Measurements from ENCODE around the gene TTC7B.

The TTC7B gene

GRCh38 chr14:90517076-90517841 lies 299.0 kb downstream of the TTC7B start:
- DNase-seq: no peak

DNA sequence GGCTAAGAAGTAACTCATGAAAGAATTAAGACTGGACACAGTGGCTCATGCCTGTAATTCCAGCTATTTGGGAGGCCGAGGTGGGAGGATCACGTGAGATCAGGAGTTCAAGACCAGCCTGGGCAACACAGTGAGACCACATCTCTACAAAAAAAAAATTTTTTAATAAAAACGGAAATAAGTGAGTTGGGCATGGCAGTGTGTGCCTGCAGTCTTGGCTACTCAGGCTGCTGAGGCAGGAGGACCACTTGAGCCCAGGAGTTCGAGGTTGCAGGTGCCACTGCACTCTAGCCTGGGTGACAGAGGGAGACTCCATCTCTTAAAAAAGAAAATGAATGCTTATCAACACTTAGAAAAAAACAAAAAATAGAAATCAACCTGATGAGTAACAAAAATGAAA lies 301.7 kb downstream of the TTC7B start:
- no peak for DNase-seq

DNA sequence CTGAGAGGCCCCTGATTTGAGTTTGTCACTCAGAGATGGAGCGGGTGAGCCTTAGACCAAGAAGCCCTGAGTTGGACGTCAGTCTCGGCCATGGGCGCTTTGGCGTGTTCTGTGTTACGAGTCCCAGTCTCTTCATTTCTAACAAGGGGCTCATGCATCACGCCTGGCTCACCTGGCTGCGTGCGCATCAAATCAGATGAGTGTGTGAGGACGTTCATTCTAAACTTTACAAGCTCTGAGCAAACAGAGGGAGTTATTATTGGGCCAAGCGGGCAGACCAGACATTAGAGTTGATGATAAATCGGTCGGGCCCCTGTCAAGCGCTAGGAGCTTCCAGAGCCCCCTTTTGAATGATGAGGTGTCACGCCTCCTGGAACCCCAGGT lies 302.2 kb downstream of the TTC7B start:
- no peak for DNase-seq

GRCh38 chr14:90513161-90514014 lies 302.8 kb downstream of the TTC7B start:
- no peak for DNase-seq

GRCh38 chr14:90512329-90512991 lies 303.8 kb downstream of the TTC7B start:
- DNase-seq: no peak

DNA sequence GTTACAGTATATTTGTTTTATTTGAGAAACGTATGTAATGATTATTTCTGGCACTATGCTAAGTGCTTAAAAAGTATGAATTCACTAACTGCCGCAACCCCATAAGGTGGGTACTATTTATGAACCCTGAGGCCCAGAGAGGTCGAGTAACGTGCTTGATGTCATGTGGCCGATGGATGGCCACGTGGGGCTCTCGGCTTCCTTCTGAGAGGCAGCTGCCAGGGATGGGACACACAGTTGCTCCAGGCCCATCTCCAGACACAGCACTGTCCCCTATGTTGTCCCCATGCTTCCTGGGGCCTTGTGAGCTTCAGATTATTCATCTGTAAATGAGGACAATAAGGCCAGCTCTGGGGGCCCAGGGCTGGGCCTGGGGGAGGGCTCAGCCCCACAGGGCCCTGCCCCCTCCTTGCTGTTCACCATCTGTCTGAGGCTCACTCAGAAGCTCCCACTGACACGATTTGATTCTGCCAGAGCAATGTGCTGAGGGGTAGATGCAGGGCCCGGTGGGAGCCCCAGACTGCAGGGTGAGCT lies 304.4 kb downstream of the TTC7B start:
- DNase-seq: no peak

DNA sequence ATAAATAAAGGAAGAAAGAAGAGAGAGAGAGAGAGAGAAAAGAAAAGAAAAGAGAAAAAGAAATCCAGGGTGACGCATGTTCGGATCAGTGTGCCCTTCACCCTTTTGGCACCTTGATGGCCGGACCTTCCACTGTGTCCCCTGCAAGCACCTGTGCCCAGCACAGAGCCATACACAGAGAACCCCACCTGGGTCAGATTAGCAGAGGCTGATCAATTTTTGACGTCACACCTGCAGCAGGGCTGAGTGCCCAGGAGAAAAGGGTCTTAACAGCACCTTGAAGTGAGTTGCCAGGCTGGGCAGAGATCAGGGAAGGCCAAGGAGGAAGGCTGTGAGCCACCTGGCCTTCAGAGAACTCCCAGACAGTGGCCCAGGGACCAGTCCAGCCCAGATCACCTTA lies 305.0 kb downstream of the TTC7B start:
- DNase-seq: no peak

GRCh38 chr14:90510159-90510558 lies 306.1 kb downstream of the TTC7B start:
- no peak for DNase-seq

- no peak for DNase-seq
Observed at GRCh38 chr14:90509403-90509802, 306.8 kb downstream of the TTC7B start.

DNA sequence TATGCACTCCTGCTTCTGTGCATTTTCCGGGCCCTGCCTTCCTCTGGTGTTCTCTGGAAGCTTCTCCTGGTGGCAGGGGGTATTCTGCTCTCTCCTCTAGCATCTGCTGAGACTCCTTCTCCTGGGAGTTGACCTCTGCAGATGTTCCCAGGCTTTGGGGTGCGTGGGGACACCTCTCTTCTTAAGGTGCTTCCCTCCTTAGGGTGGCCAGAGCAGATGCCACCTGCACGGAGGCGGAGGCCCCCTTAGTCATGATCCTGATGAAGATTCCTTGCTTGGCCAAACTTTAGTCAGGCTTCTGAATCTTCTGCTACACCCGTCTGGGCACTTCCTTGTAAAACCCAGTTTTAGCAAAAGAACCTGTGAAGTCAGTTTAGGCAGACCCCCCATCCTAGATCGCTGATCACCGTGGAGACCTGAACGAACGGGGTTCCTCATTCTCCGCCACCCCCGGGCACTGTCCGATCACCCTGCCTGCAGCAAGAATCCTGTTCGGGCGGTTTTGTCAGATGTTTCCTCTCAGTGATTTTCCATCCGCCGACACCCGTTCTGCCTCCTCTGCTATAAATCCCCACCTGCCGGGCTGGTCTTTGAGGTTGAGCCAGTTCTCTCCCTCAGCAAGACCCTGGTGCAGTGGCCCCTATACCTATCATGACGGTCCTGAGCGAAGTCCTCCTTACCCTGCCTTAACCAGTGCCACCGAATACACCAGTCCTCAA lies 307.5 kb downstream of the TTC7B start:
- DNase-seq: no peak

- no peak for DNase-seq
Observed at GRCh38 chr14:90508036-90508435, 308.2 kb downstream of the TTC7B start.

DNA sequence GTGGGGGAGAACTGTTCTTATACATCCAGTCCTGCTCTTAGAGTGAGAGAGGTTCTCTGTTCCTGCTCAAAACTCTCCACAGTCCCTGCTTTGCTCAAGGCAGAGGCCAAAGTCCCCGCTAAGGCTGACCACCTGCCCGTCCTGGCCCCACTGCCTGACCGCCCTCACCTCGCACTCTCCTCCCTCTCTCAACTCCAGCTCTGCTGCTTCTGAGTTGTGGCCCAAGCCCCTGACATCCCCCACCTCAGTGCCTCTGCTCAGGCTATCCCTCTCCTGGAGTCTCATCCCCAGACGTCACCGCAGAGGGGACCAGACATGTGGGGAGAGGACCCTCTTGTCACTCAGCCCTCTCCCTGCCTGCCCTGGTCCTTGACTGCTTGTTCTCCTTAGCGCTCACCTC lies 308.8 kb downstream of the TTC7B start:
- no peak for DNase-seq

DNA sequence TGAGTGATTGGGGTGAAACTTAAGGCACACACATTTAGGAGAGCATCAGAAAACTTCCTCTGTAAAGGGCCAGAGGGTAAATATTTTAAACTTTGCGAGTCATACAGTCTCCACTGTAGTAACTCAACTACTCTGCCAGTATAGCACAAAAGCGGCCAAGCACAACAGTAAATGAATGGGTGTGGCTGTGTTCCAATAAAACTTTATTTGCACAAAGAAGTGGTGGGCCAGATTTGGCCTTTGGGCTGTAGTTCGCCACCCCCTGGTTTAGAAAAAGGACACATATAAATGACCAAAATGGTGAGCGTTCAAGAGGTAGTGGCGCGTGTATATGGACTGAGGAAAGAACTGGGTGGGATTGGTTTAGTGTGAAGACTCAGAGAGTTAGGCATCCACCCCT lies 309.5 kb downstream of the TTC7B start:
- no peak for DNase-seq

- DNase-seq: no peak
Observed at GRCh38 chr14:90505531-90505930, 310.7 kb downstream of the TTC7B start.

DNA sequence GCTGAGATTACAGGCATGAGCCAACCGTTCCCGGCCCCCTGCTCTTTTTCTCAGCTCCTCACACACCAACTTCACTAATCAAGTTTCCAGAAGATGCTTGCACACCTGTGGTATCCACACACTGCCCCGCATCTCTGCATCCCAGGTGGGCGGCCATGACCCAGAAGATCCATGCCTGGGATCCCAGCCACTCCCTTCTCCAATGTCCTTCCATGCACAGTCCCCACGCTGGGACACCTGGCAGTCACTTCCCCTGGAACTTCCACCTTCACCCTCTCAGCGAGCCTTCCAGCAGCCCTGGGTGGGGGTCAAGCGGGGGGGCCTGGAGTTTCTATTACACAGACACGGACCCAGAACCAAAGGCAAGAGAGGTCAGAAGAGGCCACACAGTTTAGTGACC lies 311.6 kb downstream of the TTC7B start:
- DNase-seq: no peak

GRCh38 chr14:90503582-90503981 lies 312.6 kb downstream of the TTC7B start:
- DNase-seq: no peak

DNA sequence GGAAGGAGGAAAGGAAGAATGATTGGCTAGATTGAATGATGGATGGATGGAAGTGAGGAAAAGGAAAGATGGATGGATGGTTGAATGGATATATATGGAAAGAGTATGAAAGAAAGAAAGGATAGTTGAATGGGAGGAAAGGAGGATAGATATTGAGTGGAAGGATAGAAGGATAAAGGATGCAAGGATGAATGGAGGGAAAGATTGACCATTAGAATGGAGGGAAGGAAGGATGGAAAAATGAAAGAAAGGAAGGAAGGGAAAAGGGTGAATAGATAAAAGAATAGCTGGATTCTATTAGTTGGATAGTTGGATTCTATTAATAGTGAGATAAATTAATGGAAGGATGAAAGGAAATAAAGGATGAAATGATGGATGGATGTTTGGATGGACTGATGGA lies 313.5 kb downstream of the TTC7B start:
- no peak for DNase-seq

DNA sequence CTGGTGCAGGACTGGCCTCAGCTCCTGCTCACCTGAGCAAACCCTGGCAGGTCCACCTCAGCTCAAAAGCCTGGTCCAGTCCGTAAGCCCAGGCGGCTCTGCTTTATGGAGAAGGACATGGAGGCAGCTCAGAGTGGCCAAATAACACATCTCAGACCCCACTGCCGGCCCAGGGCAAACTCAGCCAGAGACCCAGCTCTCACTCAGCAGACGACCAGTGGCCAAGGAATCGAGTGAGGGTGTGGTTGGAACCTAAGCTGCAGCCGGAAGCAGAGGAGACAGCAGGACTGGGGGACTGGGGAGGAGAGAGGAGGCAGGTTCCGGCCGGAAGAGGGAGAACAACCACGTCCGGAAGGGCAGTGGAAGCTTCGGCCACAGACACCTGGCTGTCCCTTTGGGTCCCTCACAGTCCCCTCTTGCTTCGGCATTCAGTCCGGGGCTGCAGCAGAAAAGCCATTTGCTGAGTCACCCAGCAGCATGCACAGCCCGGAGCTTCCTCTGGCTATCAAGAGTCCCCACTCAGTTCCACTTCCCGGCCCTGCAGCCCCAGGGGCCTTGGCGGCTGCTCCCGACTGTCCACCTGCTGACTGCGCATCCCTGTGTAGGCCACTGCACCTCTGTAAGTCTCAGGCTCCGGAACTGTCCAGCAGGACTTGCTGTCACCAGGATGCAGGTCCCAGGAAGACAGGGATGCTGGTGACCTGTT lies 315.4 kb downstream of the TTC7B start:
- no peak for DNase-seq

GRCh38 chr14:90499908-90500664 lies 316.1 kb downstream of the TTC7B start:
- no peak for DNase-seq

DNA sequence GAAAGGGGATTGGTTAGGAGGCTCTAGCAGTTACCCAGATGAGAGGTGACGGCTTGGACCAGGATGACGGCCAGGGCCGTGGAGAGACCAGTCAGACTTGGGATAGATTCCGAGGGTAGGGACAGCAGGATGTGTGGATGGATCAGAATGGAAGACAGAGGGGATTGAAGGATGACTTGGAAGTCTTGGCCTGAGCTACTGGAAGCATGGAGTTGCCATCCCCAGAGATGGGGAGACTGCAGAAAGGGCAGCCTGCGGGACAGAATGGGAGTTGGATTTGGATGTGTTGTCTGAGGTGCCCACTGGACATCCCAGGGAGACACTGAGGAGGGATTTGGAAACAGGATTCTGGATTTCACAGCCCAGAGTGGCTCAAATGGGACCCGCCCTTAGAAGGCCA lies 317.1 kb downstream of the TTC7B start:
- DNase-seq: no peak

GRCh38 chr14:90498198-90498597 lies 318.0 kb downstream of the TTC7B start:
- DNase-seq: no peak

Data from activated CD4-positive, alpha-beta T cell treated with anti-CD3 and anti-CD28 coated beads for 1 hour (primary cell).